C4-2B (cell line): ENCODE results near the gene SLC8B1.

ENCODE experiments used
- CTCF ChIP-seq: fragments of 450-650 bp; conservative IDR thresholded peaks from 2 replicates; pipeline ENCODE4 v1.5.1; 2017; ENCODE audit warnings: mild to moderate bottlenecking
- ZFX ChIP-seq: fragments of 450-650 bp; IDR thresholded peaks from 2 replicates; pipeline ENCODE4 v1.6.1; 2017

- TF ChIP-seq CTCF, result no peak
- no peak for TF ChIP-seq ZFX
Measured at GRCh38 chr12:113271466-113271852, 63.5 kb downstream of the SLC8B1 start.
